OCI-LY1 (cell line): ENCODE measurements around the gene NECTIN1.

Experiments
- H2AFZ ChIP-seq: fragments of 200-600 bp; sonication (generic), shearing (Covaris generic); 2 replicates; pipeline ENCODE4 v1.6.0; 2014; ENCODE audit warnings: antibody characterized with exemption, mild to moderate bottlenecking, low read length
- H3F3A ChIP-seq: fragments of 200-600 bp; sonication (generic), shearing (Covaris generic); 2 replicates; pipeline ENCODE4 v1.6.0; 2014; ENCODE audit warnings: mild to moderate bottlenecking, antibody characterized with exemption, low read length, moderate library complexity; ENCODE audit not compliant: insufficient read depth
- H3K27ac ChIP-seq: fragments of 200-600 bp; sonication (generic); 2 replicates; pipeline ENCODE4 v1.5.1; 2014; ENCODE audit warnings: low read length, mixed run types, mild to moderate bottlenecking, low read depth; ENCODE audit not compliant: poor library complexity, severe bottlenecking
- H3K27me3 ChIP-seq: fragments of 200-600 bp; sonication (generic); 2 replicates; pipeline ENCODE4 v1.6.0; 2014; ENCODE audit warnings: antibody characterized with exemption, mild to moderate bottlenecking, low read length, moderate library complexity; ENCODE audit not compliant: insufficient read depth
- H3K36me3 ChIP-seq: fragments of 200-600 bp; sonication (generic); 2 replicates; pipeline ENCODE4 v1.6.1; 2014; ENCODE audit warnings: mild to moderate bottlenecking, antibody characterized with exemption, low read length, moderate library complexity, mixed read lengths; ENCODE audit not compliant: insufficient read depth
- H3K4me1 ChIP-seq: fragments of 200-600 bp; sonication (generic); 2 replicates; pipeline ENCODE4 v1.5.1; 2014; ENCODE audit warnings: mild to moderate bottlenecking, low read length, moderate library complexity; ENCODE audit not compliant: insufficient read depth, severe bottlenecking
- H3K4me2 ChIP-seq: fragments of 200-600 bp; sonication (generic), shearing (Covaris generic); 2 replicates; pipeline ENCODE4 v1.6.1; 2014; ENCODE audit warnings: low read length
- H3K4me3 ChIP-seq: fragments of 200-600 bp; sonication (generic); 2 replicates; pipeline ENCODE4 v1.5.1; 2014; ENCODE audit warnings: low read length, low read depth, mild to moderate bottlenecking, mixed read lengths; ENCODE audit not compliant: poor library complexity, severe bottlenecking
- H3K79me2 ChIP-seq: fragments of 200-600 bp; shearing (Covaris generic); 2 replicates; pipeline ENCODE4 v1.6.1; 2016; ENCODE audit warnings: mixed run types, low read length, mixed read lengths; ENCODE audit not compliant: insufficient read depth
- H3K9ac ChIP-seq: fragments of 200-600 bp; sonication (generic), shearing (Covaris generic); 2 replicates; pipeline ENCODE4 v1.6.1; 2014; ENCODE audit warnings: mild to moderate bottlenecking, low read length, mixed read lengths
- H3K9me2 ChIP-seq: fragments of 200-600 bp; sonication (generic), shearing (Covaris generic); 2 replicates; pipeline ENCODE4 v1.6.1; 2014; ENCODE audit warnings: low read depth, mild to moderate bottlenecking, low read length, mixed read lengths
- H3K9me3 ChIP-seq: fragments of 200-600 bp; shearing (Covaris generic); 2 replicates; pipeline ENCODE4 v1.6.1; 2014; ENCODE audit warnings: low read length, mixed read lengths
- H4K20me1 ChIP-seq: fragments of 200-600 bp; sonication (generic), shearing (Covaris generic); 2 replicates; pipeline ENCODE4 v1.6.0; 2016; ENCODE audit warnings: mild to moderate bottlenecking, low read length; ENCODE audit not compliant: insufficient read depth
- CTCF ChIP-seq: fragments of 200-600 bp; sonication (generic), shearing (Covaris generic); IDR thresholded peaks from 2 replicates; pipeline ENCODE4 v1.5.1; 2017; ENCODE audit warnings: mild to moderate bottlenecking, antibody characterized with exemption, low read length, moderate library complexity, mixed read lengths
- EZH2 ChIP-seq: fragments of 200-600 bp; sonication (generic), shearing (Covaris generic); IDR thresholded peaks from 2 replicates; pipeline ENCODE4 v1.8.0; 2017; ENCODE audit warnings: borderline replicate concordance, mixed run types, mild to moderate bottlenecking, antibody characterized with exemption, low read length, moderate library complexity, mixed read lengths

NECTIN1 gene

GRCh38 chr11:119651802-119652584 lies 77.0 kb downstream of the NECTIN1 start:
- no peaks in the 10 kb centered on the region for H3K27me3 ChIP-seq
- H3K4me2 ChIP-seq: no peak overlapping the region

DNA sequence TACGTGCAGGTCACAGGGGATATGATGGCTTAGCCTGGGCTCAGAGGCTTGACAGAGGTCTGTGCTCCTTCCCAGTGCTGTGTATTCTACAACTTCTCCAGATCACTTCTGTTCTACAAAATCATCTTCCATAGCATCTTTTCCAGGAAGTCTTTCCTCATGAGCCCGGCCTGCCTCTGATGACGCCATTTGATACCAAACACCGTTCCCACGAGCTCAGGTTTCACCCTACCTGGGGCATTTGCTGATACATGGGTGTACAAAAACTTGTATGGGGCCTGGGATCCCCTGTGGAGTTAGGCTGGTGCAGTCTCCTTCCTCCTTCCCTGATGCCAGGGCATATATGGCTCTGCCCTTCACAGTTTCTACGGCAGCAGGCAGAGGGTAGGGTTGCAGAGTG lies 78.7 kb downstream of the NECTIN1 start:
- no peak for TF ChIP-seq EZH2
- TF ChIP-seq CTCF: no peak
- H4K20me1 ChIP-seq: no peaks in the 10 kb centered on the region
- H3K9ac ChIP-seq: no peak overlapping the region
- no peaks in the 10 kb centered on the region for H3K4me1 ChIP-seq
- no peak overlapping the region for H3K4me3 ChIP-seq
- no peaks in the 10 kb centered on the region for H3K36me3 ChIP-seq
- no peaks in the 10 kb centered on the region for H3K79me2 ChIP-seq
- no peak overlapping the region for H3K27ac ChIP-seq
- H3K27me3 ChIP-seq: no peaks in the 10 kb centered on the region
- H3K9me3 ChIP-seq: no peaks in the 10 kb centered on the region
- no peaks in the 10 kb centered on the region for H3F3A ChIP-seq
- no peak overlapping the region for H3K4me2 ChIP-seq
- H2AFZ ChIP-seq: no peak overlapping the region
- no peaks in the 10 kb centered on the region for H3K9me2 ChIP-seq

More at GRCh38 chr11:119651802-119652584, 77.0 kb downstream of the NECTIN1 start:
- Histone ChIP-seq H3K36me3 (no peaks in the 10 kb centered on the region), H3K27ac (no peak overlapping the region), H2AFZ (no peak overlapping the region), H4K20me1 (no peaks in the 10 kb centered on the region), H3F3A (no peaks in the 10 kb centered on the region), H3K79me2 (no peaks in the 10 kb centered on the region), H3K9me3 (no peaks in the 10 kb centered on the region), H3K4me3 (no peak overlapping the region), H3K4me1 (no peaks in the 10 kb centered on the region), H3K9ac (no peak overlapping the region), H3K9me2 (no peaks in the 10 kb centered on the region)
- TF ChIP-seq EZH2: no peak
- no peak for TF ChIP-seq CTCF

DNA sequence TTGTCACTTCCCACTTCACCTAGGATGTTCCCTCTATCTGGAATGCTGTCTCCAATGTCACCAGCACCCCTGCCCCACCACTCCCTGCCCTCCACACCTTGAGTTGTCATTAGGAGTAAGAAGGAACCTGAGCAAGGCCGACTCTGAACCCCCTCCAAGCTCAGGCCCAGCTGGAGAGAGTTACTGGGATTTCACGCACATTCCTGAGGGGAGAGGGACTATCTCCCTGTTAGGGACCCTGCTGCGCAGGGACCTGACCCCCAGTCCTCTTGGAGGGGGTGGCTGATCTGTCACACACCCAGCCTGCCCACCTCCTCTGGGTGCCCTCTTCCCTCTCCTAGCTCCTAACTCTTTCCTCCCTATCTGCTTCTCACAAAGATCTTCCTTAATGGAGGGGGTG lies 81.7 kb downstream of the NECTIN1 start:
- Histone ChIP-seq H3K36me3 (no peaks in the 10 kb centered on the region), H3K27ac (no peak overlapping the region), H4K20me1 (no peaks in the 10 kb centered on the region), H3F3A (no peaks in the 10 kb centered on the region), H3K9me2 (no peaks in the 10 kb centered on the region), H2AFZ (no peak overlapping the region), H3K79me2 (no peaks in the 10 kb centered on the region), H3K4me1 (no peaks in the 10 kb centered on the region), H3K9me3 (no peaks in the 10 kb centered on the region), H3K4me3 (no peak overlapping the region), H3K4me2 (no peak overlapping the region), H3K27me3 (no peaks in the 10 kb centered on the region), H3K9ac (no peak overlapping the region)
- no peak for TF ChIP-seq EZH2
- TF ChIP-seq CTCF: no peak
